Fibroblast of villous mesenchyme (primary cell): ENCODE results near the gene TNFRSF12A. TPM values are rescaled to one million over a fixed set of nuclear protein-coding genes. Genes with fewer than 3 reads are reported as not detected.

Experiments
- DNase-seq: peaks from one replicate; pipeline ENCODE4 v3.0.0-alpha.2; 2010; ENCODE audit warnings: low read depth
- H3K4me3 ChIP-seq: 2 replicates; pipeline ENCODE4 v1.5.1; 2011; ENCODE audit warnings: low read depth, mild to moderate bottlenecking, low read length
- total RNA-seq: library from RNA; depleted of rRNA; stranded (reverse); fragments of >200 nt; gene quantifications from 2 replicates; pipeline ENCODE4 v1.2.3, GENCODE V29; 2012
- TF ChIP-seq, protein P1 (sequence below): IDR thresholded peaks from 2 replicates; pipeline ENCODE4 v1.5.1; 2012; ENCODE audit warnings: low read depth, mild to moderate bottlenecking, low read length; ENCODE audit not compliant: insufficient read depth

The TNFRSF12A gene
- total RNA-seq, 1 donor: 196 TPM

DNA sequence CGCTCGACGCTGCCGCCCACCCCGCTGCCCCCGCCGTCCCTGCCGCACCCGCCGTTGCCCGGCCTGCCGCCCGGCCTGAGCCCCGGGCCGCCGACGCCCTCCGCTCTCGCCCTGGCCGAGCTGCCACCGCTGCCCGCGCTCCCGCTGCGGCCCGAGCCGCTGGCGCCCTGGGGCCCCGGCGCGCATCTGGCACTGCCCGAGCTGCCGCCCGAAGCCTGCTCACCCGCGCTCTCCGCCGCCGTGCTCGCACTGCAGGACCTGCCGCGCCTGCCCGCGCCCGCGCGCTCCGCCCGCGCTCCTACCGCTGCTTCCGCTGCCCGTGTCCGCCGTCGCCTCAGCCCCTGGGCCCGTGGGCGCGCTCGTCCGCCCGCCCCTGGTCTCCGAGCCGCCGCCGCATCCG lies 15.8 kb upstream of the TNFRSF12A start:
- TF ChIP-seq, protein P1, sequence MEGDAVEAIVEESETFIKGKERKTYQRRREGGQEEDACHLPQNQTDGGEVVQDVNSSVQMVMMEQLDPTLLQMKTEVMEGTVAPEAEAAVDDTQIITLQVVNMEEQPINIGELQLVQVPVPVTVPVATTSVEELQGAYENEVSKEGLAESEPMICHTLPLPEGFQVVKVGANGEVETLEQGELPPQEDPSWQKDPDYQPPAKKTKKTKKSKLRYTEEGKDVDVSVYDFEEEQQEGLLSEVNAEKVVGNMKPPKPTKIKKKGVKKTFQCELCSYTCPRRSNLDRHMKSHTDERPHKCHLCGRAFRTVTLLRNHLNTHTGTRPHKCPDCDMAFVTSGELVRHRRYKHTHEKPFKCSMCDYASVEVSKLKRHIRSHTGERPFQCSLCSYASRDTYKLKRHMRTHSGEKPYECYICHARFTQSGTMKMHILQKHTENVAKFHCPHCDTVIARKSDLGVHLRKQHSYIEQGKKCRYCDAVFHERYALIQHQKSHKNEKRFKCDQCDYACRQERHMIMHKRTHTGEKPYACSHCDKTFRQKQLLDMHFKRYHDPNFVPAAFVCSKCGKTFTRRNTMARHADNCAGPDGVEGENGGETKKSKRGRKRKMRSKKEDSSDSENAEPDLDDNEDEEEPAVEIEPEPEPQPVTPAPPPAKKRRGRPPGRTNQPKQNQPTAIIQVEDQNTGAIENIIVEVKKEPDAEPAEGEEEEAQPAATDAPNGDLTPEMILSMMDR: no peak
- DNase-seq: no peak
- peak overlapping the region; percentile 12 for H3K4me3 ChIP-seq

DNA sequence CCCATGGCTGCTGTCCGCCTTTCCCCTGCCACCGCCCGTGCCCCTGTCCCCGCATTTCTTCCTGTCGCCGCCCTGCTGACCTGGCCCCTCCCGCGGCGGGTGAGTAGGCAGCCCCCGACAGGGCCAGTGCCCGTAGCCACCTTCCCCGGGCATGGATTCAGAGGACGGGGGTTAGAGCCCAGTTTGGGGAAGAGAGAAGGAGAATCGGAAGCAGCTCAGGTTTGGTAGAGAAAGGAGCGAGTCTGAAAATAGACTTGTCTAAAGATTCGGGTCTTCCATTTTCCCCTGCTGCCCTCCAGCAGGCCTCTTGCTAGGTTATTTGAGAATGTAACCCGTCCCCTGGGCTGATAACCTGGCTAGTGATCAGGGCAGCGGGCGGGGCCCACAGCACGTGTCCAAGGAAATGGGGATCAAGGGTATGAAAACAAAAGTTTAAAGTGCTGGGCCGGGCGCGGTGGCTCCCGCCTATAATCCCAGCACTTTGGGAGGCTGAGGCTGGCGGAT lies 15.3 kb upstream of the TNFRSF12A start:
- peak overlapping the region; percentile 41 for H3K4me3 ChIP-seq
- DNase-seq: no peak
- TF ChIP-seq, protein P1: no peak

DNA sequence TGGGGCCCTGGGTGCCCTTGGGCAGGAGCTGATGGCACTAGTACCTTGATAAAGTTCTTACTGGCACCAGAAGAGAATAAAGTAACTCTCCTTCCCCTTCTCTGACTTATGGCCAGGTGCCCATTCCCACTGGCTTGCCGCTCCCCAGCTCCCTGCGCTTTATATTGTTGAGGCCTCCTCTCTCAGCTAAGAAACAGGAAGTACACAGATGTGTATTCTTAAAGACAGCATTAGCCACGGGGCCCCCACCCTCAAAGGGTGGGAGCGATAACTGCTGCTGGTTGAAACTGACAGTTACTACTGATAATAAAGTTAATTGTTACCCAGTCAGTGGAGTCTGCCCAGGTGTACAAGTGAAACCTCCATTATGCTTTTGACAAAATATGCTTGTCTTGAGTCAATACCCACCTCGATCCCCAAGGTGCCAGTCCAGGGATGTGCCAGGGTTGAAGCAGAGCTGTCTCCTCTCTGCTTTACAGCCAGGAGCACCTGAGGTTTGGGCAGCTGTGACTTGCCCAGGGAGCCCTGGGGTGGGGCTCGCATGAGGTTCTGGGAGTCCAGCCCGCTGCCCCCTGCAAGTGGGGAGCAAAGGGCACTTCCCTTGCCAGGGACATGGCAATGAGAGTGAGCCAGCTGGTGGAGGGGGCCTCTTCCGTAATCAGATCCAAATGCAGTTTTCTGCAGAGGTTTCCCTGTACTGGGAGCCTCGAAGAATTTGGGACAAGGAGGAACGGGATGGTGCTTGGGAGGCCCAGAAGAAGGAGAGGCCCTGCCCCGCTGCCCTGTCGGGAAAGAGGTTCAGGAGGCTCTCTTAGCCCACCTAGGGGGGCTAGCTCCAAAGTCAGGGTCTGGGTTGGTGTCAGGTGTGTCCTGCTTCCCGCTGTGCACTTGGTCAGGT lies 12.9 kb upstream of the TNFRSF12A start:
- no peak for DNase-seq
- TF ChIP-seq, protein P1: no peak
- H3K4me3 ChIP-seq: no peak overlapping the region

DNA sequence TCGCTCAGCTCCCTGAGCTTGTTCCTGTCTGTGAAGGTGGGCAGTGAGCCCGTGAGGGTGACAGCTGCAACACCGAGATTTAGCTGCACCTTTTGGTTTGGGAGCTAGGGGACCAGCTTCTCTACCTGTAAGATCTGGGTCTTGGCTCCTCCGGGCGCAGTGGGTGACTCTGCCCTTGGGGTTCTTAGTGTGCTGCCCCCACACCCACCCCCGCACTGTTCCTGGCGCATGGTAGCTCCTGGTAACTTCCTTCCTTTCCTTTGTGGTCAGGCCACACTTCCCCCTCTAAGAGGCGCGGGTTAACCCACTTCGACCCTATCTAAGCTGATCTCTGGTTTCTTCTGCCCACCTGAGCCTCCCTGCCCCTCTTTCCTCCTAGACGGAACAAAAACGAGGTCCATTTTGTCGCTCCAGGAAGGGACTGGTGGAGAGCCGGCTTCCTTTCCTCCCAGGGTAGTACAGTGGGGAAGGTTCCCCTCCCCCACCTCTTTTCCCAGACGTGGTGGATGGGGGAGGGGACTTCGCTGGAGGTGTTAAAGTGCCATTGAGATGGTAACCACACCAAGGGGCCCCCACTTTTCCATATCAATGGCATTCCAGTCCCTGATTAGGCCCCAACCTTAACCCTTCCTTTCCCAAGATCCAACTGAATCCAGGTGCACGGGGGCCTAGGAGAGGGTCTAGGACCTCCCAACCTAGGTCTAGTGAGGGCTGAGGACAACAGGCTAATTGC lies 12.0 kb upstream of the TNFRSF12A start:
- no peak for DNase-seq
- TF ChIP-seq, protein P1: no peak

DNA sequence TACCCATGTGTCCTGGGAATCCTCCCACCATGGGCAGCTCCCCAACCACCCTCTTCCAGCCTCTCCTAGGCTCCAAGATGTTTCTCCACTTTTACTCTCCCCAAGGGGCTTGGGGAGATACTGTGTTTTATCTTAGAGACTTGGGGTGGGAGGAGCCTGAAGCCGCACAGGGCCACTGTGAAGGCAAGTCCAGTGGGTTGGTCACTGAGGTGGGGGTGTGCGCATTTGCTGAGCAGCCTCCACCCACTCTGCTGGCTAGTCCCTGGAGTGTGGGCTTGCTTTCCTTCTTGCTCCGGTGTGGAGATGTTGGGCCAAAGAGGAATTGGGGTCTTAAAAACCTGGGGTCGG lies 11.5 kb upstream of the TNFRSF12A start:
- TF ChIP-seq, protein P1: no peak
- no peak for DNase-seq

More for the DNA sequence above, 12.0 kb upstream of the TNFRSF12A start:
- H3K4me3 ChIP-seq: no peak overlapping the region

DNA sequence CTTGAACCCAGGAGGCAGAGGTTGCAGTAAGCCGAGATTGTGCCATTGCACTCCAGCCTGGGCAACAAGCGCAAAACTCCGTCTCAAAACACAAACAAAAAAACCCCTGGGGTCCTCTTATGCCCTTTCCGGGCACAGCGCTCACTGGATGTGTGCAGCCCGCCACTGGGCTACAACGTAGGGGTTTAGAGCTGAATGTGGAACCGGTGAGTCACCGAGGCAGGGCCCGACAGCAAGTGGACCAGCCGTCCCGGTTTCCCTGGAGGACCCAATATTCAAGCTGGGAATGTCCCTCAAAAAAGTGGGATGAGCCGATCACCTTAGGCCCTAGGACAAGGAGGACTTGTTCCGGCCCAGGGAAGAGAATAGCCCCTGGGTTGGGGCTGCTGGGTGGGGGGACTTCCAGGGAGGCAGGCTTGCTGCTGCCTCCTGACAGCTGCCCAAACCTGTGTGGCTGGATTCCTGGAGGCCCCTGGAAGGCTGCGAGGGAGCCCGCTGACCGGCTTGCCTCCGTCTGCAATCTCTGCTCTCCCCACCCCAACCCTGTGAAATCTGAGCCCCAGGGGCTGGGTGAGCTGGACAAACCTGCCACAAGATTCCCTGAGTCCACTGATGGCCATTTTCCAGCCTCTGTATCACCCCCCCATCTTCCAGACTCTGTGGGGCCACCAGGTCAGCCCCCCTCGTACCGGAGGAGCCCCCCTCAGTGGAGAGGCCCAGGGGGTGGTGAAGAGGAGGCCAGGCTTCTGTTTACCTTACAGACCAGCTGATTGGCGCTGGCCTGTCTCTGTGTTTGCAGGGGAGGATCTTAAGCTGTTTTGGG lies 10.4 kb upstream of the TNFRSF12A start:
- TF ChIP-seq, protein P1: no peak
- no peak overlapping the region for H3K4me3 ChIP-seq
- no peak for DNase-seq

More for the DNA sequence above, 11.5 kb upstream of the TNFRSF12A start:
- no peak overlapping the region for H3K4me3 ChIP-seq
